Amniotic epithelial cell (primary cell): ENCODE results near the gene RELCH.
A peak's percentile ranks its signal among the peaks of the same experiment; 100 is the strongest.

ENCODE experiments used
- DNase-seq: peaks from one replicate; pipeline ENCODE4 v3.0.0-alpha.2; 2010; ENCODE audit warnings: low read depth

RELCH gene

DNA sequence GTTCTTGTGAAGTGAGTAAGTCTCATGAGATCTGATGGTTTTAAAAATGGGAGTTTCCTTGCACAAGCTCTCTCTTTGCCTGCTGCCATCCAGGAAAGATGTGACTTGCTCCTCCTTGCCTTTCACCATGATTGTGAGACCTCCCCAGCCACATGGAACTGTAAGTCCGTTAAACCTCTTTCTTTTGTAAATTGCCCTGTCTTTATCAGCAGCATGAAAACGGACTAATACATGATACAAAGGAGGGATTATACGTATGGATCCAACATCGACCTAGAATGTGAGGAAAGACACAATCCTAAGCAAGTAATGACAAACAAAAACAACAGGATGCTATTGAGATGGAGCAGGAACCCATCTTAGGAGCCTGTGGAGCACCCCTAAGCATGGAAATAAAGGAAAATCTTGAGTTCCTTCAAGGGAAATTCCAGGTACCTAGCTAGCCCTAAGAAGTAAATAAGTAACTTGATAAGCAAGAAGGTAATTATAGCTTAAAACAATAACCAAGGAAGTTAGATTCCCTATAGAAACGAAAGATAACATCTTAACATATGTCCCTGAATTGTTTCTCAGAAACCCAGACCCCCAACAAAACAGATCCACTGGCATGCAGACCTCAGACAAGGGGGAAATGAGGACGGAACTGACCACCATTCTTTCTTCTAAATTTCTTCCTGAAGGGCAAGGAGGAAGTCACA is 136.6 kb downstream of the RELCH start:
- DNase-seq = no peak

DNA sequence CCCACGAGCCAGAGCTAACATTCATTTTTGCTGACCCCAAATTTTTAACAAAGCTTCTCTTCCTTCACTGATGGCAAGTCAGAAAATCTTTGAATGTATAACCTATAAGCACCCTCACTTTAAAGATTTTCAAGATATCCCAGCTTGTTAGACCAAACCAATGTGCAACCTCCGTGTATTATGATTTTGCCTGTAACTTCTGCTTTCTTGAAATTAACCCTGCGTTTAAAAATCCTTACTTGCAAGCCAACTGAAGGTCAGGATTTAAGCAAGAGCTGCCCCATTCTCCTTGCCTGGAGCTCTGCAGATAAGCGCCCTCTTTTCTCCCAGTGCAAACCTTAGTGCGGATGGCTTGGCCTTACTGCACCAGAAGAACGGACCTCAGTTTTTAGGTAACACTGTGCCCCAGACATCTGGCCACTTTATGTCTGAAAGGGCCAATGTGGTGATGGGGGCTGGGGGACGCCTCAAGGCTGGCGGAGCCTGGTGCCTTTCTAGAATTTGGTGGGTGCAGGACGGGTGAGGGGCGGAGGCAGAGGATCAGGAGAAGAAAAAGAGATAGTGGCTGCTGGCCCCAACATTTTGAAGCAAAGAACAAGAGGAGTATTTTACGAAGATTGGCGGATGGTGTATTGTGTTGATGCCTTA is 137.2 kb downstream of the RELCH start:
- no peak for DNase-seq

DNA sequence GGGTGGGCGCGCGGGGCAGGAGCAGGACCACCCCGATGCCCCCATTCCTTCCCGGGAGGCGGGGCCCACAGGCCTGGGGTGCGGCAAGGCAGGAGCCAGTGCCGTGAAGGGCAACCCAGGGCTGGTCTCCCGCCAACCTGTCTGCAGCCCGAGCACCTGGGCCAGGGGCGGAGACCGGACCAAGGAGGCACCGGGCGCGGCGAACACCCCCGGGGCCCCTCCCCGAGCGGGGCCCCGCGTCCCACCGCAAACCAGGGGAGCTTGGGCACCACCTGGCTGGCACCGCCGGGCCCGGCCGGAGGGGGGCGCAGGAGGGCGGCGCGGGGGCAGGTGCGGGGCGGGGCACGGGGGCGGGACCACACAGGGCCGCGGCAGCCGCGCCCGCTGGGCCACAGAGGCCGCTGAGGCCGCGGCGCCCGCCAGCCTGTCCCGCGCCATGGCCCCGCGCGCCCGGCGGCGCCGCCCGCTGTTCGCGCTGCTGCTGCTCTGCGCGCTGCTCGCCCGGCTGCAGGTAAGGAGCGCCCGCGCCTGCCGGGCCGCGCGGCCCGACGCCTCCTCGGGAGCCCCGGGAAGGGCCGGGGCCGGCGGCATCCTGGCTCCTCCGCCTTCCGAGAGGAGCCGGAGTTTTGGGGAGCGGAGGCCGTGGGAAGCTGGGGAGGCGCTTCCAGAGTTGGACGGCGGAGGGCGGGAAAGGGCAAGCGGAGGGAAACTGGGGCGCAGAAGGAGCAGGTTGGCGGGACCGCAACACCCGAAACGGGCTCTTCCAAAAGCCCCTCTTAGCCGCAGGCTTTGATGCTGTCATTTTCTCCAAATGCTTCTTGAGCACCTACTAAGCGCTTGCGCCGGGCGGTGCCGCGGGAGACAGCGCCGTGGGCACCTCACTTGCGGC is 138.1 kb downstream of the RELCH start, which contains the start of gene TNFRSF11A:
TNFRSF11A (plus strand) TSS at position 394 of the 889 bp plus-strand sequence; CDS start at position 437, 43 bp downstream.
- no peak for DNase-seq

DNA sequence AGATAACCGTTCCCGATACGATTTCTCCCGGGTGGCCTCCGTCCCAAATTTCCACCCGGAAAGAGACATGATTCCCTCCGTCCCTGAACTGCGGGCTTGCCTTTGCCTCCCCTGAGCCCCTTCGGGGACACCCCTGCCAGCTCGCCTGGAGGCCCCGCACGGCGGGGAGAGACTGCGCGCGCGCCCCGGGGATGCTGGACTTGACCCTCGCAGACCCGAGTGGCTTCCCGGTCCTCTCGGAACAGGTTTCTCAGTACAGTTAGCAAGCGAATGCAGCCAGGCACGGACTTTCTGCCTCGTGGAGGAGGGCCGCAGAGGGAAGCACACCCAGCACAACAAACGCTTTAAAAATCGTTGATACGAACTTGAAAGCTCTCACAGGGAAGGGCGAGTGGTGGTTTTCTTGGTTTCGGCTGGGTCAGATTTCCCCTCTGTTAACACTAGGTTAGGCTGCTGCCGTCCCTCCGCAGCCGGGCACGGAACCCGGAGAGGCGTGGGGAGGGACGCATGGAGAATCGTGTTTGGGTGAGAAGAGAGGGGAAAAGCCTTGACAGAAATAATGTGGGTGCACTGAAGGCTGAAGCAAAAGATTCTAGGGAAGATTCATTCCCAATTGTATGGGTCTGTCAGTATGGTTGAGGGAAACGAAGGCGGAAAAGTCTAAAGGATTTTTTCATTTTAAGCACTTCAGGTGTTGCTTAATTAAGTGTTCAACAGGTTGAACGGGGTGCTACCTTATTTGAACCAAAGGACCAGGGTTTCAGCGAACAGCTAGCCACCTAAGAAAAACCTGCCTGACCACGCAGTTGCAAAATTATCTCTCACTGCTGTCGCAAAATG is 139.0 kb downstream of the RELCH start:
- no peak for DNase-seq

DNA sequence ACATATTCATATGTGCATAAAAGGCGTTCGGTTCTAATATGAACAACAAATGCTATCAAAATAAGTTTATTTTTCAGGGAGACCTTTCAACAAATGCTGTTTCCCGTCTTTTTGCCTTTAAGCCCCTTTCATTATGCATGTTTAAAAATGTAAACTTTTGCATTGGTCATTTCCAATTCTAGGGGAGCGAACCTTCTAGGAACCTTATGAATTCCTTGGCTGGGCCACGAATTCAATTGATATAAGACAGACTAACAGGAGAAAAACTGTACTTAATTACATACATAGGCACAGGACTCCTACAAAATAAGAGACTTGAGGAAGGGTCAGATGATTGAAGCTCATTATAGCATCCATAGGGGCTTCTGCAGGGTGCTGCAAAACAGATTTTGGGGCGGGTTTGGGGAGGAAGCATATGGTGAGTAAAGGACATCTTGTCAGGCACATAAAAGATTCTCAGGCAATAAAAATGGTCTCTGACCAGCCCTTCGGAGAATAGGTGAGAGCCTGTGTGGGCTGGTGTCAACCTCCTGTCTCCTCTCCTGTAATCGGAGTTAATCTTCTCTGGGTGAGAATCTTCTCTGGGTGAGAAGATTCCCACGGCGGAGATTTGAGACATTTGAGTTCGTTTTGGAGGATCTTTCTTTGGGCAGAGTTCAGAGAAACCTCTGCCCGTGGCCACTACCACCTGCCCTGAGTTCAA is 139.7 kb downstream of the RELCH start:
- no peak for DNase-seq

DNA sequence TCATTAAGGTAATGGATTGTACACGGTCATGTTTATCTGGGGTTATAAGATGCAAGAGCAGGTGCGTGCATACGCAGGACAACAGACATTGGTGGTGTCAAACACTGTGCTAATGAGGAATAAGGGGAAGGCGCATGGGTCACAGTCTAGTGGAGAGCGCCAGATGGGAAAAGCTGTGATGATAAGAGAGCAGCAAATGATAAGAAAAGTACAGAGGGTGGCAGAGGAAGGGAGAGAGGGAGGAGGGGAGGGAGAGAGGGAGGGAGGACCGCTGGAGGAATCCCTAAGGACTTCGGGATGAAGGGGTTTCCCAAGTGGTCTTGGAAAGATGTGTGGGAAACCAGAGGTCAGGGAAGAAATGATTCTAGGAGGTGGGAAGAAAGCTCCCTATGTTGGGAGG is 140.9 kb downstream of the RELCH start:
- DNase-seq = no peak

DNA sequence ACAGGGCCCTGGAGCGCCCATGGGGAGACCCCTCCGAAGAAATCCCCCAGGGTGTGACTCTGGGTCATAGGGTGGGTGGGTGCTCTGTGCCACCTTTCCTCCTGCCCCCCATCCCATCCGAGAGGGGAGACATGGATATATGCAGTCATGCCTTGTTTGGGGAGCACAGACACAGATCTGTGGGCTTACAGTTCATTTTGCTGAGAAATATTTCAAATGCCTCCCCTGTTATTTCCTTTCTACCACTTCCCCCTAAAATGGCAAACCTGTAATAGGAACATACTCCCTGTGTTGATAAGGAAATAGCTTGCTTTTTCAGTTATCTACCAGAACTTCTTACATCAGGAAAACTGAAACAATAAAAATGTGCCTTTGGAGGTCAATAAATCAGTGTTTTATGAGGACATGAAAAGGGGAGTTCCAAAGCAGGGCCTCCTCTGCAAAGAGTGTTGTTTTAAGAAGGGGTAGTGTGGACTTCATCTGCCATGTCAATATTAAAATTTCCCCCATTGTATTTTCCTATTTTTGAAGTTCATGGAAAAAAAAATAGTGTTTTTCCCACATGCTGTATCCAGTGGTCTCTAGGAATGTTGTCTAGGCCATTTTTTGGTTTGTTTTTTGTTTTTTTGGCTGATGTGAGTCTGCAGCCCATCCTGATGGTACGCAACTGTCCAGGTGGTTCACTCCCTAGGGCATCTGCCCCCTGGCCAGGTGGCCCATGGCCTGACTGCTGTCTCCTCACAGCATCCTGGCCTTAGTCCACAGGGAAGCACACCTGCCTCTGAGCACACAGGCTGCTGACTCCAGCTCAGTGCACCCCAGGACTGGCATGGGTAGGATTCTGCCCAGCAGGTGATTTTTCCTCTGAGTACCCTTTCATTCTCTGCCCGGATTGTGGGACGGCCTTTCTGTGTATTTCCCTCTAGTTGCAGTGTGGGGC is 141.8 kb downstream of the RELCH start:
- no peak for DNase-seq

DNA sequence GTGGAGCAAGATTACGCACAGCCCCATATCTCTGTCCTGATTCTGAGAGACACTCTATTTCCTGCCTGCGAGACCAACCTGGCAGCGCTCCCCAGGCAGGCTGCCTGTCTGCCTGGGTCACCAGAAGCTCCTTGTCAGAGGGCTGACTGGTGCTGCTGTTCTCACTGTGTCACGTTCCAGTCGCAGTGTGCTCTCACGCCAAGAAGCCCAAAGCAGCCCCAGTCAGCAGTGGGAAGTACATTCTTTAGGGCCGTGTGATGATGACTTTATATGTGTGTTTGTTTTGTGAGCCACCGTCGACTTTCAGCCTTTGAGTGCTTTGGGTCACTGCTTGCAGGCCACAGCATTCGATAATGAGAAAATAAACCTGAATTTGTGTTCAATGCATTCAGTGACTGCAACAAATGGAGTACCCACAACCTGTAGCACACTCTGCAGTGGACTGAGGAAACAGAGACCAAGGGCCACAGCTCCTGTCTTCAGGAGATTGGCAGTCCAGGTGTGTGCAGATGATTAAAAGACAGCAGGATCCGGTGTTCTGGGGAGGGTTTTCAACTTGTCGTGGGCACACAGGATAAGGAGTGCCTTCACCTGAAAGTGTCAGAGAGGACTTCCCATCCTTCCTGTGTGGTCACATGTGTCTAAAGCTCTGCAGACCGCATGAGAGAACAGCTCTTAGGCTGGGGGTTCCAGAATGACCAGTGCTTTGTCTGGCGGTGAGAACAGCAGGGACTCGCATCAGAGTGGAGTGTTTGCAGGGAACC is 142.8 kb downstream of the RELCH start:
- DNase-seq = peak; percentile 5

DNA sequence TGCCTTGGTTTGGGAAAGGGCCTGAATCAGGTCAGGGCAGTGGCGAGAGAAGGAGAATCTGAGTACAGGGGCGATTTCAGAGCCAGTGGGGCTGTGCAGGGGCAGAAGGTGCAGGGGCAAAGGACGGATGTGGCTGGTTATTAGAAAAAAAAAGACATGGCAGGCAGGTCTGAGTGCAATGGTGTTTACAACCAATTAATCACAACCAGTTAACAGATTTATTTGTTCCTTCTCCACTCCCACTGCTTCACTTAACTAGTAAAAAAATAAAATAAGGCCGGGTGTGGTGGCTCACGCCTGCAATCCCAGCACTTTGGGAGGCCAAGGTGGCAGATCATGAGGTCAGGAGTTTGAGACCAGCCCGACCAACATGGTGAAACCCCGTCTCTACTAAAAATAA is 143.6 kb downstream of the RELCH start:
- DNase-seq = no peak

DNA sequence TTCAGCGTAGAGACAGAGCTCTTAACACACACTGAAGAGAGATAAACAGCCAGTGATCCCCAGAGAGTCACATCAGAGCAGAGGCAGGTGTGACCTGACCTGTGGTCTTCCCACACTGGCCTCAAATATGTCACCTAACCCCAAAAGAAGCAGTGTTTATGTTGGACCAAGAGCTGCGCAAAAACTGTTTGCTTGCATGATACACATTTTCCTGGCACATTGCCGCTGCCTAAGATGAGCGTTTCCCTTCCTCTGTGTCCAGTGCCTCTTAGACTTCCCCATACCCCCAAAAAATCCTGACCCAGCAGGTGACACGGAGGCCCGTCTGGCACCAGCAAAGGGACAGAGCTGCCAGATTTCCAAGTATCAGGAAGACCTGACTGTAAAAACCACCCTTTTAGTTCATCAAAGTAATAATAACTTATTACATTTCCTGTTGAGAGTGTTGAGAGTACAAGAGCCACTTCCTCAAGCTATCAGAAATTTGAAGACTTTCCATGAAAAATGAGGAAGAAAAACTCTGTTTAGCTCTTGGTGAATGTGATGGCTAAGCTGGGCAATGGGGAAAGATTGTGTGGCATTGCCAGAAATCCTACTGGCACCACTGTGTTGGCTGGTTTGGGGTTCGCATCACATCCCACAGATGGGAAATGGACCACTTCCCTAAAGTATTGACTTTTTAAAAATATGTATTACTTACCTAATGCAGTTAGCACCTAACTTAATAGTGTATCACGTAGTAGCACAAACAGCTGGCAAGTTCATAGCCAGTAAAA is 144.7 kb downstream of the RELCH start:
- no peak for DNase-seq

DNA sequence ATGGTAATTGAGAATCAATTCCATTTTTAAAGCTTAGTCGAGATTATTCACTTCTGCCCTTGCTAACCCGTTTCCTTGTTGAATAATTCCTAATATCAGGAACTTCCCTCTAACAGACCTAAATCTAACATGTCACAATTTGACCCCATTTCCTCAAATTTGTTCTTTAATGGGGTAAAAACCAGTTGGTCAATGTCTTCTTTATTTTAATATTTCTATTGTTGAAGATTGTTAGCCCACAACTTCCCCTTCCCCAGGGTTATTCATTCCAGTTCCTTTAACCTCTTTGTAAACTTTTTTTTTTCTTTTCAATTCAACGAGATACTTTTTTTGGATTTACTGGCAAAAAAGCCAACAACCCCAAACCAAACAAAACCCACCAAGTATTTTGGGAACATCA is 145.4 kb downstream of the RELCH start:
- no peak for DNase-seq

DNA sequence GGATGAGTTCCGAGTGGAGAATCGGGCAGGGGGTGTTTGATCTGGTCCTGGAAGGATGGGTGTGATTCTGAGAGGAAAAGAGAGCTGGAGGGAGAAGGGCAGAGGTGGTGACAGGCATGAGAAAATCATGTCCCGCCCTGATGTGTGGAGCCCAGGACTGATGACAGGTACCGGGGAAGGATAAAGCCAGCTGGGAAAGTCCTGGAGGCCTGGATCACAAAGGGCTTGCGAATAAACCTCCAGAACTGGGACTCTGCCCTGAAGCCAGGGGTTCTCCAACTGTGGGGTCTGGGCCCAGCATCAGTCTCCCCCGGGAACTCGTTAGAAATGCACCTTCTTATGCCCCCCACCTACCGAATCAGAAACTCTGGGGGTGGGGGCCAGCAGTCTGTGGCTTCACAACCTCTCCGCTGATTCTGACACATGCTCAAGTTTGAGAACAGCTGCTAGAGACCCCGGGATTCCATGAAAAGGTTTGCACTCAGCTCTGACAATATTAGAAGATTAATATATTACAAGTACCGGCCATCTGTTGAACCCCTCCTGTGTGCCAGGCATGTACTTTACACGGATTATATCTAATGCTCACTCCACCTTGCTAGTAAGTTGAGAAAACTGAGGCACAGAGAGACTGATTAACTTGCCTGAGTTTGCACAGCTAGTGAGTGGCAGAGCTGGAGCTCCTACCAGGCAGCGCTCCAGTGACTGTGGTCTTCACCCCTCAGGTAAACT is 146.1 kb downstream of the RELCH start:
- no peak for DNase-seq

DNA sequence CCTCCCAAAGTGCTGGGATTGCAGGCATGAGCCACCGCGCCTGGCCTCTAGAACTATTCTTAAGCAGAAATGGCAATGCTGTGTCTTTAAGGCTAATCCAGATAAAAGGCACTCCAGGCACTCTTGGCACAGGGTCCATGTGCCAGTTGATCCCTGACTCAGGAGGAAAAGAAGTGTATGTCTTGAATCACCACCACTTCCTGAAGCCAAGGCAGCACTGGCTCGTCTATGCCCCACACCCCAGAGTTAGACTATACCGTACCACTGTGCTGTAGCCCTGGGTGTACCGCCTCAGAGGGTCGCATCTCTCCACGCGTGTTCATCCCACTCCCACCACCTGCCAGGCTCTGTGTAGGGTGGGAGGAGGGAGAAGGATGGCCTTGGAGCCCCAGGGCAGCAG is 147.1 kb downstream of the RELCH start:
- peak; percentile 7 for DNase-seq

DNA sequence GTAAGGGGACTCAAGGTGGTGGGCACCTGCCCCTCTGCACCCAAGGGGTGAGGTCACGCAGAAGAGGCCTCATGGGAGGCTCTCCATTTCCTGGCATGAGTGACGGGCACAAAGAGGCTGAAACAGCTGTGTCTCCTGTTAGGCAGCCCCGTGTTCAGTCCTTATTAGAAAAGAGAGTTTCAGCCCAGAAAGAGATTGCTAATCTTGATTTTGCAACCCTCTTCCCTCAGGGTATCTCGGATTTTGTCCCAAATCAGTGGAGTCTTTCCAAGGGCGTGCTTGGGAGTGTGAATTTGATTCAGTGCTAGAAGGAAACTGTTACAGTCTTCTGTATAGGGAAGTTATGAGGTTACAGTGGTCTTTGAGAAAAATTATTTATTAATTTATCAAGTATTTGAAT is 148.4 kb downstream of the RELCH start:
- DNase-seq = no peak

DNA sequence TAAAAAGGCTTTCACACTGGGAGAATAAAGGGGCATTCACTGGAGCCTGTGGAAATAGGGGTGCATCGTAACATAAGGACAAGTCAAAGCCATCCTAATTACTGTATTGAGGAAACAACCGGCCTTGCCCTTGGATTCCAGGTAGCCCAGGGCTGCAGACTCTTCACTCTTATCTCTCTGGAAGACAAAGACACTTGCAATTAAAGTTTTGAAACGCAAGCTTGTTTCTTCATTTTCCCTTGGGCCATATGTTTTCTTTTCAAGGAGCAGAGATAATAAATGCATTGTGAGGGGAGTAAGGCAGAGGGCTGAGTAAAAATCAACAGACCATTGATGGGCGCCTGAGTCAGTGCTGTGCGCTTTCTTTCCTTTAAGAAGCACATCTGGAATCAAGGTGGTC is 149.6 kb downstream of the RELCH start:
- DNase-seq = no peak

DNA sequence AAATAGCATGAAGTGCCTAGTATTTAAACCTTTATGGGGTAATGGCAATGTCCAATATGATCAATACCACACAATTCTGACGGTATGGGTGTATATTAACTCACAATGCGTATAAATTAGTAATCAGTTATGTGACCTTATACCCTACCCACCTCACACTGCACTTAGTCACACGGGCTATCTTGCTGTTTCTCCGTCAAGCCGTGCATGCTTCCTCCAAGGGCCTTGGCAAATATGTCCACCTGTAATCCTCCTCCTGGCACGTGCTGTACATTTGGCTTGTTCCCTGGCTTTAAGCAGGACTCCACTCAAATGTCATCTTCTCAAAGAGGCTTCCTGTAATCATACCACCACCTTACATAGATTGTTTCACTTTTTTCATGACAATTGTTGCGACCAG is 150.3 kb downstream of the RELCH start:
- no peak for DNase-seq

DNA sequence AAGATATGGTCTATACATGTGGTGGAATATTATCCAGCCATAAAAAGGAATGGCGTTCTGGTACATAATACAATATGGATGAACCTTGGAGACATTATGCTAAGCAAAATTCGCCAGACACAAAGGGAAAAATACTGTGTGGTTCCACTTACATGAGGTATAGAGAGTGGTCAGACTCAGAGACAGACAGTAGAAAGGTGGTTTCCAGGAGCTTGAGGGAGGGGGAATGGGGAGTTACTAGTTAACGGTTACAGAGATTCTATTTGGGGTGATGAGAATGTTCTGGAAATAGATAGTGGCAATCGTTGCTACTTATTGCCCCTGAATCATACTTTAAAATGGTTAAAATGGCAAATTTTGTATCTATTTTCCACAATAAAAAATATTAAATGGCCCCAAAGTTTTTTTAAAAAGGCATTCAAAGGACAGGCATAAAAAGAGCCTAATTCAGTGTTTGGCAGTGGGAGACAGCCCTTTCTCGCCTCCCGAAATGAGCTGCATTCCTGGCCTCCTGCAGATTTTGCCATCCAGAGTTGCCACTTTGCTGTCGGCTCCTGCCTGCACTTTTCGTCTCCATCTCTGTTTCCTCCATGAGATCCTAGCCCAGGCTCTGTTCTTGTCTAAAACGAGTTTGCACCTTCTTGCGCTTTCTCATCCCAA is 151.5 kb downstream of the RELCH start:
- DNase-seq = no peak
